ENCODE measurements around the gene CSNK2A3. TPM values are rescaled to one million over a fixed set of nuclear protein-coding genes. Genes with fewer than 3 reads are reported as not detected.

CSNK2A3 gene
- total RNA-seq, 2 experiments from 2014 or later: 0.27 to 0.28 TPM

DNA sequence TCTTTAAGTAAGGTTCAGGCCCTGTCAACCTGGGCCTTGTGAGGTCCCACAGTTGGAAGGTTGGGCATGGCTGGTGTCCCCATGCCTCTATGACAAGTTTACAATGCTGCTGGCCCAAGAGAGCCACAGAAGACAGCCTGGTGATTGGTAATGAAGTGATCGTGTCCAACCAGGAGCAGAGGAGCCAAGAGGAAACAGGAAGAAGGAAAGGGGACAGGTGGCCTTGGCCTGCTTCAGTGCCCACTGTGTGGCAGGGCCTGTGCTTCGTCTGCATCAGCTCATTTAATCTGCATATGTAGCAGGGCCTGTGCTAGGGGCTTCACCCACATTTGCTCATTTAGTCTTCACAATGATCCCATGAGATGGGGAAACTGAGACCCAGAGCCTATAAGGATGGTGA lies 42.1 kb upstream of the CSNK2A3 start:
- Mint-ChIP-seq H3K27me3 (no peaks in the 10 kb centered on the region), H3K4me3 (no peak overlapping the region), H3K4me1 (ENCODE audit: low read depth) (no peaks in the 10 kb centered on the region), H3K27ac (no peak overlapping the region), H3K9me3 (no peaks in the 10 kb centered on the region), H3K36me3 (ENCODE audit: low read depth) (no peaks in the 10 kb centered on the region)
- peaks cover 0 to 6% of the 10 kb centered on the region in 2 experiments for H3K27me3 ChIP-seq (ENCODE audit: control insufficient read depth in 1 of 2, insufficient read depth in 2 of 2, low read length in 2 of 2)
- no peaks in the 10 kb centered on the region for H3K4me1 ChIP-seq (ENCODE audit: insufficient read depth, low read length)
- intact Hi-C loops (cut with DNase I, micrococcal nuclease): no loop called here
- no peak overlapping the region for H3K4me3 ChIP-seq (ENCODE audit: low read length)
- ChIA-PET POLR2A (no interaction called here), CTCF (no interaction called here)
- H3K9me3 ChIP-seq (ENCODE audit: control insufficient read depth in 1 of 2, insufficient read depth in 1 of 2, low read length in 2 of 2): no peaks in the 10 kb centered on the region
- DNase-seq: no peak
- TF ChIP-seq, protein P1, sequence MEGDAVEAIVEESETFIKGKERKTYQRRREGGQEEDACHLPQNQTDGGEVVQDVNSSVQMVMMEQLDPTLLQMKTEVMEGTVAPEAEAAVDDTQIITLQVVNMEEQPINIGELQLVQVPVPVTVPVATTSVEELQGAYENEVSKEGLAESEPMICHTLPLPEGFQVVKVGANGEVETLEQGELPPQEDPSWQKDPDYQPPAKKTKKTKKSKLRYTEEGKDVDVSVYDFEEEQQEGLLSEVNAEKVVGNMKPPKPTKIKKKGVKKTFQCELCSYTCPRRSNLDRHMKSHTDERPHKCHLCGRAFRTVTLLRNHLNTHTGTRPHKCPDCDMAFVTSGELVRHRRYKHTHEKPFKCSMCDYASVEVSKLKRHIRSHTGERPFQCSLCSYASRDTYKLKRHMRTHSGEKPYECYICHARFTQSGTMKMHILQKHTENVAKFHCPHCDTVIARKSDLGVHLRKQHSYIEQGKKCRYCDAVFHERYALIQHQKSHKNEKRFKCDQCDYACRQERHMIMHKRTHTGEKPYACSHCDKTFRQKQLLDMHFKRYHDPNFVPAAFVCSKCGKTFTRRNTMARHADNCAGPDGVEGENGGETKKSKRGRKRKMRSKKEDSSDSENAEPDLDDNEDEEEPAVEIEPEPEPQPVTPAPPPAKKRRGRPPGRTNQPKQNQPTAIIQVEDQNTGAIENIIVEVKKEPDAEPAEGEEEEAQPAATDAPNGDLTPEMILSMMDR (IDR thresholded peaks at IDR 0.05): no peak
- no peak for ATAC-seq (ENCODE audit: poor library complexity)
- H3K36me3 ChIP-seq (ENCODE audit: insufficient read depth, low read length): no peaks in the 10 kb centered on the region
- H3K27ac ChIP-seq (ENCODE audit: low read depth in 1 of 2, low read length in 2 of 2): no peak overlapping the region

DNA sequence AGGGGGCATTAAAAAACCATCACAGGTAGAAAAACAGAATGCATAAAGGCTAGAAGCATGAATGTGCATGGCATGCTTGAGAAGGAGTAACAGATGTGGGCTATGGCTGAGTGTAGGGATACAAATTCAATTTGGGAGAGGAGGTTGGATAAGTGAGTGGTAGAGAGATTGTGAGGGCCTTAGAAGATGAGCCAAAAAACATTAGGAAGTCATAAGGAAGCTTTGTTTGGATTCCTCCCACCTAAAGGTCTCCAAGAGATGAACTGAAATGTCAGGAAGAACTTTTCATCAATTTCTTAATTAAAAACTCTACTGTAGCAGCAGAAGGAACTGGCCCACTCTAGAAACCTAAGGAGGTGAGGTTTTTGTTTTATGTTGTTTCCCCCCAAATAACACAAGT lies 41.2 kb upstream of the CSNK2A3 start:
- Mint-ChIP-seq H3K36me3 (ENCODE audit: low read depth) (no peaks in the 10 kb centered on the region), H3K4me1 (ENCODE audit: low read depth) (no peaks in the 10 kb centered on the region), H3K27ac (no peak overlapping the region), H3K4me3 (no peak overlapping the region), H3K27me3 (no peaks in the 10 kb centered on the region), H3K9me3 (no peaks in the 10 kb centered on the region)
- ChIA-PET POLR2A (no interaction called here), CTCF (no interaction called here)
- no peaks in the 10 kb centered on the region for H3K36me3 ChIP-seq (ENCODE audit: insufficient read depth, low read length)
- ATAC-seq (ENCODE audit: poor library complexity): no peak
- no peak overlapping the region for H3K27ac ChIP-seq (ENCODE audit: low read depth in 1 of 2, low read length in 2 of 2)
- no peak for DNase-seq
- peaks cover 0 to 6% of the 10 kb centered on the region in 2 experiments for H3K27me3 ChIP-seq (ENCODE audit: control insufficient read depth in 1 of 2, insufficient read depth in 2 of 2, low read length in 2 of 2)
- TF ChIP-seq, protein P1 (IDR thresholded peaks at IDR 0.05): no peak
- no peaks in the 10 kb centered on the region for H3K4me1 ChIP-seq (ENCODE audit: insufficient read depth, low read length)
- no peak overlapping the region for H3K4me3 ChIP-seq (ENCODE audit: low read length)
- H3K9me3 ChIP-seq (ENCODE audit: control insufficient read depth in 1 of 2, insufficient read depth in 1 of 2, low read length in 2 of 2): no peaks in the 10 kb centered on the region
- intact Hi-C loops (cut with DNase I, micrococcal nuclease): no loop called here

DNA sequence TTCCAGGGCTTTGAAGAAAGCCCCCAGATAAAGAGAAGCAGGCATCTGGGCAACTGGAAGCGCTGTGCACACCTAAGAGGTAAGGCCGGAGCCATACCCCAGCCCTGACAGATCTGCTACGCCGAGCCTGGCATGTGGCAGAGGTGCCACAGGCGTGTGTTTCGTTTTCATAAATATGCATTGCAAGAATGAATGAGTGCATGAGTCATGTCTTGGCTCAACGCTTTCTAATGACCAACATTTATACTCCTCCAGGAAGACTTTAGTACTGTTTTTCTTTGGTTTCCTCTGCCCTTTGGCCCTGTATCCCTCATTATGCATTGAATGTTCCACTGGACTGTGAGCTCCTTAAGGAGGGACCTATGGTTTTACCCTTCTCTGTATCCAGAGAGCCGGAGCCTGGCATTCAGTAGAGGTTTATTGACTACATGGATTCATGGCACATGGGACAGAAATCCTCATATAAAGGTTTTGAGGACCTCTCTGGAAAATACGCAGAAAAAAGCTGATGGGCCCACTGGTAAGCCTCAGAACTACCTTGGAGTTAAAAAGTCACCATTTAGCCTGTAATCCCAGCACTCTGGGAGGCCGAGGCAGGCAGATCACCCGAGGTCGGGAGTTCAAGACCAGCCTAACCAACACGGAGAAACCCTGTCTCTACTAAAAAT lies 38.9 kb upstream of the CSNK2A3 start:
- H3K27me3 Mint-ChIP-seq: no peaks in the 10 kb centered on the region
- TF ChIP-seq, protein P1 (IDR thresholded peaks at IDR 0.05): no peak
- POLR2A ChIA-PET: no interaction called here
- H3K9me3 ChIP-seq (ENCODE audit: control insufficient read depth in 1 of 2, insufficient read depth in 1 of 2, low read length in 2 of 2): no peaks in the 10 kb centered on the region
- H3K4me3 Mint-ChIP-seq: no peak overlapping the region
- H3K4me1 Mint-ChIP-seq (ENCODE audit: low read depth): no peaks in the 10 kb centered on the region
- no peaks in the 10 kb centered on the region for H3K9me3 Mint-ChIP-seq
- no peaks in the 10 kb centered on the region for H3K36me3 Mint-ChIP-seq (ENCODE audit: low read depth)
- DNase-seq (no peak), ATAC-seq (ENCODE audit: poor library complexity) (no peak)
- no peak overlapping the region for H3K27ac ChIP-seq (ENCODE audit: low read depth in 1 of 2, low read length in 2 of 2)
- CTCF ChIA-PET: no interaction called here
- H3K4me3 ChIP-seq (ENCODE audit: low read length): no peak overlapping the region
- no peaks in the 10 kb centered on the region for H3K36me3 ChIP-seq (ENCODE audit: insufficient read depth, low read length)
- peaks cover 0 to 6% of the 10 kb centered on the region in 2 experiments for H3K27me3 ChIP-seq (ENCODE audit: control insufficient read depth in 1 of 2, insufficient read depth in 2 of 2, low read length in 2 of 2)
- intact Hi-C loops (cut with DNase I, micrococcal nuclease): no loop called here
- H3K27ac Mint-ChIP-seq: no peak overlapping the region
- no peaks in the 10 kb centered on the region for H3K4me1 ChIP-seq (ENCODE audit: insufficient read depth, low read length)

Measured in CD4-positive, alpha-beta T cell (primary cell).